Mesenchymal stem cell (in vitro differentiated cells and primary cell): ENCODE results near the gene KRTAP10-7.

Source experiments
- DNase-seq: peaks from one replicate; pipeline ENCODE4 v3.0.0-alpha.2; 2013
- H2AFZ ChIP-seq: one replicate; pipeline ENCODE4 v1.6.1; 2013; ENCODE audit warnings: low read depth, mild to moderate bottlenecking, control low read depth, inconsistent platforms, low read length, moderate library complexity
- H2AK5ac ChIP-seq: 2 replicates; pipeline ENCODE4 v1.6.1; 2013; ENCODE audit warnings: low read length, moderate library complexity, mild to moderate bottlenecking, inconsistent platforms; ENCODE audit not compliant: severe bottlenecking
- H2BK120ac ChIP-seq: one replicate; pipeline ENCODE4 v1.6.1; 2013; ENCODE audit warnings: low read depth, mild to moderate bottlenecking, inconsistent platforms, low read length, moderate library complexity
- H2BK12ac ChIP-seq, 2 experiments: one replicate each; pipeline ENCODE4 v1.6.1; 2013; ENCODE audit warnings: inconsistent platforms in 2 of 2, low read length in 2 of 2, mild to moderate bottlenecking in 2 of 2, moderate library complexity in 2 of 2, control low read depth in 1 of 2
- H2BK15ac ChIP-seq: one replicate; pipeline ENCODE4 v1.6.1; 2013; ENCODE audit warnings: mild to moderate bottlenecking, low read depth, inconsistent platforms; ENCODE audit not compliant: poor library complexity, severe bottlenecking
- H2BK5ac ChIP-seq: 2 replicates; pipeline ENCODE4 v1.6.1; 2013; ENCODE audit warnings: low read depth, mild to moderate bottlenecking, low read length, control low read depth, inconsistent platforms; ENCODE audit not compliant: poor library complexity, severe bottlenecking
- H3K14ac ChIP-seq, 2 experiments: one replicate each; pipeline ENCODE4 v1.6.1; 2013; ENCODE audit warnings: inconsistent platforms in 2 of 2, low read length in 2 of 2, control low read depth in 1 of 2, mild to moderate bottlenecking in 1 of 2, moderate library complexity in 1 of 2
- H3K18ac ChIP-seq, 2 experiments: one replicate each; pipeline ENCODE4 v1.6.1; 2013; ENCODE audit warnings: inconsistent platforms in 2 of 2, low read length in 2 of 2, control low read depth in 1 of 2, low read depth in 1 of 2, mild to moderate bottlenecking in 1 of 2
- H3K23ac ChIP-seq, 2 experiments: one replicate each; pipeline ENCODE4 v1.6.1; 2013; ENCODE audit warnings: inconsistent platforms in 2 of 2, low read length in 2 of 2, mild to moderate bottlenecking in 2 of 2, moderate library complexity in 2 of 2, control low read depth in 1 of 2
- H3K27ac ChIP-seq: 2 replicates; pipeline ENCODE4 v1.5.1; 2013; ENCODE audit warnings: mild to moderate bottlenecking, moderate library complexity, low read length, control low read depth, inconsistent platforms; ENCODE audit not compliant: poor library complexity, severe bottlenecking
- H3K27me3 ChIP-seq, 2 experiments: 2 replicates each; pipeline versions ENCODE4 v1.6.1 to v1.7.0; 2013; ENCODE audit warnings: low read length in 2 of 2, mild to moderate bottlenecking in 2 of 2, moderate library complexity in 2 of 2, control low read depth in 1 of 2, inconsistent platforms in 1 of 2; ENCODE audit not compliant: control insufficient read depth in 1 of 2, insufficient read depth in 1 of 2
- H3K36me3 ChIP-seq, 2 experiments: 2 replicates each; pipeline versions ENCODE4 v1.6.1 to v1.7.0; 2013; ENCODE audit warnings: low read length in 2 of 2, control low read depth in 1 of 2, inconsistent platforms in 1 of 2, low read depth in 1 of 2, mild to moderate bottlenecking in 1 of 2; ENCODE audit not compliant: insufficient read depth in 2 of 2, control insufficient read depth in 1 of 2
- H3K4ac ChIP-seq, 2 experiments: one replicate each; pipeline ENCODE4 v1.6.1; 2013; ENCODE audit warnings: inconsistent platforms in 2 of 2, low read length in 2 of 2, mild to moderate bottlenecking in 2 of 2, moderate library complexity in 2 of 2, control low read depth in 1 of 2, low read depth in 1 of 2
- H3K4me1 ChIP-seq: 2 replicates; pipeline ENCODE4 v1.6.1; 2013; ENCODE audit warnings: low read depth, low read length, control low read depth; ENCODE audit not compliant: control insufficient read depth, insufficient read depth
- H3K4me2 ChIP-seq: 2 replicates; pipeline ENCODE4 v1.6.1; 2013; ENCODE audit warnings: low read length, mild to moderate bottlenecking, inconsistent platforms; ENCODE audit not compliant: poor library complexity, severe bottlenecking
- H3K4me3 ChIP-seq, 2 experiments: 2 replicates each; pipeline versions ENCODE4 v1.5.1 to v1.7.0; 2013; ENCODE audit warnings: low read length in 2 of 2, mild to moderate bottlenecking in 2 of 2, control low read depth in 1 of 2, low read depth in 1 of 2; ENCODE audit not compliant: insufficient read depth in 1 of 2
- H3K79me1 ChIP-seq: replicated peaks from 2 replicates; pipeline ENCODE4 v1.6.1; 2013; ENCODE audit warnings: mild to moderate bottlenecking, control low read depth, low read length, inconsistent platforms; ENCODE audit not compliant: poor library complexity, severe bottlenecking
- H3K9ac ChIP-seq: 2 replicates; pipeline ENCODE4 v1.7.0; 2013; ENCODE audit warnings: mild to moderate bottlenecking, low read length, moderate library complexity
- H3K9me3 ChIP-seq: 2 replicates; pipeline ENCODE4 v1.7.0; 2013; ENCODE audit warnings: mild to moderate bottlenecking, low read length; ENCODE audit not compliant: control insufficient read depth
- H4K8ac ChIP-seq: one replicate; pipeline ENCODE4 v1.6.1; 2013; ENCODE audit warnings: inconsistent platforms, mild to moderate bottlenecking, low read length, moderate library complexity
- H4K91ac ChIP-seq: one replicate; pipeline ENCODE4 v1.6.1; 2013; ENCODE audit warnings: mild to moderate bottlenecking, low read length, inconsistent platforms
- WGBS: methylation state at CpG from one replicate; pipeline ENCODE4 v1.1.7; 2013; ENCODE audit warnings: mixed read lengths; 5-methylcytosine and 5-hydroxymethylcytosine counted together

The KRTAP10-7 gene

DNA sequence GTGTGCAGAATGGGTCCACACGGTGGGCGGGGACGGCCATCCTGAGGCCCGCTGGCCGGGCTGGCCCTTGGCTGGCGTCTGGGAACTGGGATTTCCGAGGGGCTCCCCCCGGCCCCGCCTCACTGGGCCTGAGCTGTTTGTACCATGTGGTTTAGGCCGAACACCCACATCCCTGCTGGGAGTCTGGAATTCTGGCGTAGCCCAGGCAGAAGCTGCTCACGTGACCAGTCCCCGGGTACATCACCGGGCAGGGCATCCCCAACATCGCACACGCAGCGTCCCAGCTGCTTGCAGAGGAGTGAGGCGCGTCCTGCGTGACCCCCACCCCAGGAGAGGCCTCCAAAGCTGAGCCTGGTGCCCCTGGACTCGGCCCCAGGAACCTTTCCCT lies 2.1 kb downstream of the KRTAP10-7 start:
- no peak overlapping the region for H3K4me3 ChIP-seq
- H2BK120ac ChIP-seq: no peak overlapping the region
- H2AK5ac ChIP-seq: no peak overlapping the region
- no peaks in the 10 kb centered on the region for H3K36me3 ChIP-seq
- no peak overlapping the region for H2BK12ac ChIP-seq
- 84% methylated on average over 20 of the region's 21 CpGs for WGBS
- no peak overlapping the region for H3K27ac ChIP-seq
- no peak overlapping the region for H3K18ac ChIP-seq
- no peak for DNase-seq
- H3K4ac ChIP-seq: no peak overlapping the region
- H3K79me1 ChIP-seq: no peaks in the 10 kb centered on the region
- H3K9ac ChIP-seq: no peak overlapping the region
- peaks cover 3 to 21% of the 10 kb centered on the region in 2 experiments for H3K27me3 ChIP-seq
- H3K14ac ChIP-seq: no peak overlapping the region
- H4K91ac ChIP-seq: no peak overlapping the region
- H4K8ac ChIP-seq: no peak overlapping the region
- no peak overlapping the region for H2BK15ac ChIP-seq
- H3K4me1 ChIP-seq: no peaks in the 10 kb centered on the region
- peaks cover 3% of the 10 kb centered on the region for H3K9me3 ChIP-seq
- no peak overlapping the region for H2AFZ ChIP-seq
- H3K23ac ChIP-seq: no peak overlapping the region
- H3K4me2 ChIP-seq: no peak overlapping the region
- H2BK5ac ChIP-seq: no peak overlapping the region

- H3K9ac ChIP-seq: no peak overlapping the region
- no peak overlapping the region for H3K4me3 ChIP-seq
- no peak for DNase-seq
- no peaks in the 10 kb centered on the region for H3K79me1 ChIP-seq
- no peak overlapping the region for H4K8ac ChIP-seq
- peaks cover 3 to 17% of the 10 kb centered on the region in 2 experiments for H3K27me3 ChIP-seq
- H2BK120ac ChIP-seq: no peak overlapping the region
- H2BK5ac ChIP-seq: no peak overlapping the region
- no peak overlapping the region for H3K14ac ChIP-seq
- no peak overlapping the region for H2AK5ac ChIP-seq
- no peak overlapping the region for H2BK12ac ChIP-seq
- WGBS: 47% methylated on average over 17 of the region's 17 CpGs
- no peak overlapping the region for H2BK15ac ChIP-seq
- H3K36me3 ChIP-seq: no peaks in the 10 kb centered on the region
- no peak overlapping the region for H2AFZ ChIP-seq
- peaks cover 9% of the 10 kb centered on the region for H3K9me3 ChIP-seq
- H3K4me2 ChIP-seq: no peak overlapping the region
- no peak overlapping the region for H3K4ac ChIP-seq
- H3K23ac ChIP-seq: no peak overlapping the region
- no peaks in the 10 kb centered on the region for H3K4me1 ChIP-seq
- H3K27ac ChIP-seq: no peak overlapping the region
- H3K18ac ChIP-seq: no peak overlapping the region
- no peak overlapping the region for H4K91ac ChIP-seq
Measured at GRCh38 chr21:44603109-44603875, 2.9 kb downstream of the KRTAP10-7 start.

DNA sequence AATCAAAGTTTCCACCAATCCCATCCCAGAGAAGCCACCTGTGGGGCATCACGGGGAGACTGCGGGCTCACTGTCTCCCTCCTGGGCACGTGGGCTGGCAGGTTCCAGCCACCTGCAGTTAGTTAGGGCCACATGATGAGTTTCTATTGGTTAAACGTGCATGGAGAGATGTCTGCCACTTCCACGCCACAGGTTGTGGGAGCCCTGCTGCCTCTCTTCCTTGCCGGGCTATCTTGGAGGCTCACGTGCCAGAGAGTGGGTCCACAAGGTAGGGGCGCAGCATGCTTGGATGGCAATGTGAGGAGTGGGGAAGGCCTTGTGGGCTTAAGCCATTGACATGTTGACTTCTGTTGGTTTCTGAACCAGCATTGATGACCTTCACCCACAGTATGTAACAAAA lies 3.5 kb downstream of the KRTAP10-7 start:
- H3K27ac ChIP-seq: no peak overlapping the region
- no peak overlapping the region for H2BK12ac ChIP-seq
- no peak overlapping the region for H4K8ac ChIP-seq
- no peak overlapping the region for H4K91ac ChIP-seq
- H3K4ac ChIP-seq: no peak overlapping the region
- H2BK15ac ChIP-seq: no peak overlapping the region
- H3K4me3 ChIP-seq: no peak overlapping the region
- H3K9ac ChIP-seq: no peak overlapping the region
- H3K9me3 ChIP-seq: peaks cover 10% of the 10 kb centered on the region
- no peaks in the 10 kb centered on the region for H3K4me1 ChIP-seq
- H3K79me1 ChIP-seq: no peaks in the 10 kb centered on the region
- no peak overlapping the region for H3K14ac ChIP-seq
- no peak overlapping the region for H3K18ac ChIP-seq
- no peak overlapping the region for H2BK120ac ChIP-seq
- no peak overlapping the region for H2AFZ ChIP-seq
- H3K4me2 ChIP-seq: no peak overlapping the region
- WGBS: 74% methylated on average over 6 of the region's 8 CpGs
- H3K23ac ChIP-seq: no peak overlapping the region
- H3K27me3 ChIP-seq: peaks cover 3 to 16% of the 10 kb centered on the region in 2 experiments
- H2BK5ac ChIP-seq: no peak overlapping the region
- H3K36me3 ChIP-seq: no peaks in the 10 kb centered on the region
- no peak for DNase-seq
- no peak overlapping the region for H2AK5ac ChIP-seq

DNA sequence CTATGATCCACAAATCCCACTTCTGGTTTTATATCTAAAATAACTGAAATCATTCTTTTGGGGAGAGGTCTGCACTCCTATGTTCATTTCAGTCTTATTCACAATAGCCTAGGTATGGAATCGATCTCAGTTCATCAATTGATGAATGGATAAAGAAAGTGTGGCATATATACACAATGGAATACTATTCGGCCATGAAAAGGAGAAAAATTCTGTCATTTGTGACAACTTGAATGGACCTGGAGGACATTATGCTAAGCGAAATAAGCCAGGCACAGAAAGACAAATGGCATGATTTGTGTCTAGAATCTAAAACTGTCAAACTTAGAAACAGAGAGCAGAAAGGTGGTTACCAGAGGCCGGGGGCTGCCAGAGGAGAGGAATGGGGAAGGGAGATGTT lies 6.1 kb downstream of the KRTAP10-7 start:
- no peaks in the 10 kb centered on the region for H3K4me1 ChIP-seq
- H3K27me3 ChIP-seq: peaks cover 0 to 4% of the 10 kb centered on the region in 2 experiments
- no peak overlapping the region for H3K18ac ChIP-seq
- WGBS: 58% methylated on average over 4 of the region's 4 CpGs
- H3K14ac ChIP-seq: no peak overlapping the region
- no peak overlapping the region for H2BK15ac ChIP-seq
- no peak overlapping the region for H2AK5ac ChIP-seq
- H3K4ac ChIP-seq: no peak overlapping the region
- H3K36me3 ChIP-seq: no peaks in the 10 kb centered on the region
- no peak overlapping the region for H4K8ac ChIP-seq
- no peak overlapping the region for H2BK120ac ChIP-seq
- peaks cover 23% of the 10 kb centered on the region for H3K9me3 ChIP-seq
- no peak overlapping the region for H2AFZ ChIP-seq
- no peak overlapping the region for H3K4me2 ChIP-seq
- H2BK12ac ChIP-seq: no peak overlapping the region
- H3K27ac ChIP-seq: no peak overlapping the region
- H4K91ac ChIP-seq: no peak overlapping the region
- no peak overlapping the region for H3K23ac ChIP-seq
- H2BK5ac ChIP-seq: no peak overlapping the region
- H3K9ac ChIP-seq: no peak overlapping the region
- H3K4me3 ChIP-seq: no peak overlapping the region
- H3K79me1 ChIP-seq: no peaks in the 10 kb centered on the region
- DNase-seq: no peak
